ENCODE data around the gene IL1RAPL1.

DNA sequence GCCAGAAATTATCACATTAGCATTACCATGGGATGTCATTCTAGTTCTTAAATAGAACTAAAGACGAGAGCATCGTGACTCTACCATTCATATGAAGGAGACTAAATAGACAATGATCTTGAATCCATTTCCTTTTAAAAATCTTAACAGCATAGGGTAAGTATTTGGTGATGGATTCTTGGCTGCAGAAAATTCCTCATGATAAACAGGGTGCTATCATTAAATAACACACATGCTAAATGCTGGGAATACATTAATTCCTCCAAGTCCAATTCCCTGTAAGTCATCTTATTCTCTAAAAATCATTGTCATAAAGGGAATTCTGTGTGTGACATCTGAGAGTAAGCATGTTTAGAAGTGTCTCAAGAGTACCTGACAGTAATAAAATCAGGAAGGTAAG lies 1157.7 kb downstream of the IL1RAPL1 start:
- TF ChIP-seq, protein P1, sequence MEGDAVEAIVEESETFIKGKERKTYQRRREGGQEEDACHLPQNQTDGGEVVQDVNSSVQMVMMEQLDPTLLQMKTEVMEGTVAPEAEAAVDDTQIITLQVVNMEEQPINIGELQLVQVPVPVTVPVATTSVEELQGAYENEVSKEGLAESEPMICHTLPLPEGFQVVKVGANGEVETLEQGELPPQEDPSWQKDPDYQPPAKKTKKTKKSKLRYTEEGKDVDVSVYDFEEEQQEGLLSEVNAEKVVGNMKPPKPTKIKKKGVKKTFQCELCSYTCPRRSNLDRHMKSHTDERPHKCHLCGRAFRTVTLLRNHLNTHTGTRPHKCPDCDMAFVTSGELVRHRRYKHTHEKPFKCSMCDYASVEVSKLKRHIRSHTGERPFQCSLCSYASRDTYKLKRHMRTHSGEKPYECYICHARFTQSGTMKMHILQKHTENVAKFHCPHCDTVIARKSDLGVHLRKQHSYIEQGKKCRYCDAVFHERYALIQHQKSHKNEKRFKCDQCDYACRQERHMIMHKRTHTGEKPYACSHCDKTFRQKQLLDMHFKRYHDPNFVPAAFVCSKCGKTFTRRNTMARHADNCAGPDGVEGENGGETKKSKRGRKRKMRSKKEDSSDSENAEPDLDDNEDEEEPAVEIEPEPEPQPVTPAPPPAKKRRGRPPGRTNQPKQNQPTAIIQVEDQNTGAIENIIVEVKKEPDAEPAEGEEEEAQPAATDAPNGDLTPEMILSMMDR (IDR thresholded peaks at IDR 0.05), result no peak
- no peak for TF ChIP-seq POLR2A (IDR thresholded peaks at IDR 0.05)
